Mesendoderm (in vitro differentiated cells): ENCODE data around the gene DLG5.
A peak's percentile ranks its signal among the peaks of the same experiment; 100 is the strongest.

Experiments
- DNase-seq: peaks from one replicate; pipeline ENCODE4 v3.0.0; 2013
- H2AK5ac ChIP-seq: 2 replicates; pipeline ENCODE4 v1.6.1; 2013; ENCODE audit warnings: low read length, inconsistent platforms
- H2BK120ac ChIP-seq: 2 replicates; pipeline ENCODE4 v1.6.1; 2013; ENCODE audit warnings: low read depth, mild to moderate bottlenecking, low read length, moderate library complexity, mixed read lengths
- H2BK15ac ChIP-seq: replicated peaks from 2 replicates; pipeline ENCODE4 v1.6.1; 2013; ENCODE audit warnings: low read depth, mild to moderate bottlenecking, moderate library complexity
- H2BK5ac ChIP-seq: 2 replicates; pipeline ENCODE4 v1.6.1; 2013; ENCODE audit warnings: low read length, inconsistent platforms
- H3K18ac ChIP-seq: 2 replicates; pipeline ENCODE4 v1.6.1; 2013; ENCODE audit warnings: mild to moderate bottlenecking, low read length, mixed read lengths
- H3K23ac ChIP-seq: one replicate; pipeline ENCODE4 v1.6.1; 2013; ENCODE audit warnings: low read length
- H3K27ac ChIP-seq: 2 replicates; pipeline ENCODE4 v1.5.1; 2013; ENCODE audit warnings: low read depth, mild to moderate bottlenecking, inconsistent platforms, low read length, moderate library complexity
- H3K27me3 ChIP-seq: 2 replicates; pipeline ENCODE4 v1.6.1; 2013; ENCODE audit warnings: low read length, control low read depth, mild to moderate bottlenecking, inconsistent platforms; ENCODE audit not compliant: insufficient read depth, poor library complexity
- H3K36me3 ChIP-seq: 2 replicates; pipeline ENCODE4 v1.6.1; 2013; ENCODE audit warnings: low read length, inconsistent platforms; ENCODE audit not compliant: control insufficient read depth, insufficient read depth
- H3K4ac ChIP-seq: one replicate; pipeline ENCODE4 v1.6.1; 2013; ENCODE audit warnings: low read depth, mild to moderate bottlenecking, low read length, moderate library complexity
- H3K4me1 ChIP-seq: 2 replicates; pipeline ENCODE4 v1.6.1; 2013; ENCODE audit warnings: low read depth, low read length, inconsistent platforms; ENCODE audit not compliant: control insufficient read depth
- H3K4me2 ChIP-seq: 2 replicates; pipeline ENCODE4 v1.6.1; 2013; ENCODE audit warnings: low read length
- H3K4me3 ChIP-seq: 2 replicates; pipeline ENCODE4 v1.5.1; 2013; ENCODE audit warnings: mild to moderate bottlenecking, low read length
- H3K56ac ChIP-seq: one replicate; pipeline ENCODE4 v1.6.1; 2013; ENCODE audit warnings: low read length
- H3K79me1 ChIP-seq: 2 replicates; pipeline ENCODE4 v1.6.1; 2013; ENCODE audit warnings: low read length, inconsistent platforms
- H3K79me2 ChIP-seq: 2 replicates; pipeline ENCODE4 v1.6.1; 2013; ENCODE audit warnings: mild to moderate bottlenecking, low read length; ENCODE audit not compliant: control insufficient read depth, insufficient read depth
- H3K9ac ChIP-seq: 2 replicates; pipeline ENCODE4 v1.6.1; 2013; ENCODE audit warnings: low read length, inconsistent platforms
- H4K5ac ChIP-seq: one replicate; pipeline ENCODE4 v1.6.1; 2013; ENCODE audit warnings: low read length
- H4K8ac ChIP-seq: one replicate; pipeline ENCODE4 v1.6.1; 2013; ENCODE audit warnings: low read depth, mild to moderate bottlenecking, control low read depth, low read length, moderate library complexity
- WGBS: extraction: QIAGEN DNeasy Blood & Tissue Kit; methylation state at CpG from one replicate; pipeline ENCODE4 v1.1.7; 2013; ENCODE audit warnings: low lambda C conversion rate, missing lambda C conversion rate; ENCODE audit not compliant: insufficient coverage; ENCODE audit errors: extremely low coverage; 5-methylcytosine and 5-hydroxymethylcytosine counted together

The DLG5 gene

GRCh38 chr10:77899690-77900089 is 26.9 kb downstream of the DLG5 start:
- Histone ChIP-seq H3K36me3 (no peaks in the 10 kb centered on the region), H3K4me1 (peaks cover 7% of the 10 kb centered on the region), H2BK5ac (no peak overlapping the region), H3K27ac (no peak overlapping the region), H2BK15ac (no peak overlapping the region), H3K4me3 (no peak overlapping the region), H3K23ac (no peak overlapping the region), H3K4ac (no peak overlapping the region), H3K9ac (no peak overlapping the region), H3K79me2 (peaks cover 74% of the 10 kb centered on the region), H3K4me2 (no peak overlapping the region), H4K8ac (no peak overlapping the region), H3K18ac (no peak overlapping the region), H2BK120ac (no peak overlapping the region), H3K56ac (peak overlapping the region; percentile 45), H4K5ac (no peak overlapping the region), H3K79me1 (peaks cover 18% of the 10 kb centered on the region), H2AK5ac (no peak overlapping the region), H3K27me3 (no peaks in the 10 kb centered on the region)
- WGBS, result no CpG with 5 or more reads among the region's 4 CpGs
- DNase-seq, result no peak

GRCh38 chr10:77899080-77899477 is 27.5 kb downstream of the DLG5 start:
- H3K4me1 ChIP-seq, result peaks cover 7% of the 10 kb centered on the region
- no peak overlapping the region for H2BK15ac ChIP-seq
- no peaks in the 10 kb centered on the region for H3K36me3 ChIP-seq
- H4K8ac ChIP-seq, result no peak overlapping the region
- no peak overlapping the region for H3K4me3 ChIP-seq
- WGBS, result no CpG with 5 or more reads among the region's 4 CpGs
- H3K9ac ChIP-seq, result peak overlapping the region; percentile 22
- H3K56ac ChIP-seq, result peak overlapping the region; percentile 45
- H3K79me1 ChIP-seq, result peaks cover 18% of the 10 kb centered on the region
- H3K23ac ChIP-seq, result no peak overlapping the region
- peaks cover 73% of the 10 kb centered on the region for H3K79me2 ChIP-seq
- no peak overlapping the region for H3K4ac ChIP-seq
- H4K5ac ChIP-seq, result no peak overlapping the region
- no peak for DNase-seq
- H2BK120ac ChIP-seq, result no peak overlapping the region
- no peaks in the 10 kb centered on the region for H3K27me3 ChIP-seq
- peak overlapping the region; percentile 3 for H2AK5ac ChIP-seq
- H2BK5ac ChIP-seq, result peak overlapping the region; percentile 16
- no peak overlapping the region for H3K18ac ChIP-seq
- H3K4me2 ChIP-seq, result no peak overlapping the region
- H3K27ac ChIP-seq, result no peak overlapping the region

GRCh38 chr10:77898323-77899079 is 28.1 kb downstream of the DLG5 start:
- Histone ChIP-seq H3K18ac (no peak overlapping the region), H3K4me3 (no peak overlapping the region), H3K4me2 (no peak overlapping the region), H4K8ac (no peak overlapping the region), H3K9ac (peak overlapping the region; percentile 22), H3K79me1 (peaks cover 16% of the 10 kb centered on the region), H3K56ac (peak overlapping the region; percentile 45), H3K27me3 (no peaks in the 10 kb centered on the region), H3K23ac (no peak overlapping the region), H2AK5ac (no peak overlapping the region), H3K36me3 (no peaks in the 10 kb centered on the region), H2BK15ac (no peak overlapping the region), H3K4ac (no peak overlapping the region), H2BK5ac (no peak overlapping the region), H4K5ac (no peak overlapping the region), H2BK120ac (no peak overlapping the region), H3K27ac (peak overlapping the region; percentile 25), H3K79me2 (peaks cover 73% of the 10 kb centered on the region), H3K4me1 (peaks cover 13% of the 10 kb centered on the region)
- DNase-seq, result peak; percentile 49
- no CpG with 5 or more reads among the region's 19 CpGs for WGBS

DNA sequence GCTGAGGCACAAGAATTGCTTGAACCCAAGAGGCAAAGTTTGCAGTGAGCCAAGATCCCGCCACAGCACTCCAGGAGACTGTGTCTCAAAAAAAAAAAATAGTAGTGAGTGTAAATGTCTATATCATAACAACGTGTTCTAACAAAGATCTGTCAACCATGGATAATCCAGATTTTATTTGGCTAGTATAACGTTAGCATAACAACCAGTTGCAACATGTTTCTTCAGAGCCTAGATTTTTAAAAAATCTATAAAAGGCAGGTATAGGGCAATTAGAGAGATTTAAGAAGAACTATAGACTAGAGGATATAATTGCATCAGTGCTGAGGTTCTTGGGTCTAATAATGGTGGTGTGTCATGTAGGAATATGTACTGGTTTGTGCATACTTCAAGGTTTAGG is 30.5 kb downstream of the DLG5 start:
- Histone ChIP-seq H2BK15ac (no peak overlapping the region), H3K18ac (no peak overlapping the region), H3K27me3 (no peaks in the 10 kb centered on the region), H3K4me3 (no peak overlapping the region), H3K9ac (no peak overlapping the region), H4K8ac (no peak overlapping the region), H2AK5ac (no peak overlapping the region), H3K4me2 (no peak overlapping the region), H4K5ac (no peak overlapping the region), H3K23ac (no peak overlapping the region), H3K79me2 (peaks cover 81% of the 10 kb centered on the region), H3K36me3 (no peaks in the 10 kb centered on the region), H3K56ac (no peak overlapping the region), H3K4ac (no peak overlapping the region), H3K27ac (no peak overlapping the region), H2BK5ac (no peak overlapping the region), H3K79me1 (peaks cover 25% of the 10 kb centered on the region), H3K4me1 (peaks cover 19% of the 10 kb centered on the region), H2BK120ac (no peak overlapping the region)
- DNase-seq, result no peak
- WGBS, result no CpG with 5 or more reads among the region's 3 CpGs

DNA sequence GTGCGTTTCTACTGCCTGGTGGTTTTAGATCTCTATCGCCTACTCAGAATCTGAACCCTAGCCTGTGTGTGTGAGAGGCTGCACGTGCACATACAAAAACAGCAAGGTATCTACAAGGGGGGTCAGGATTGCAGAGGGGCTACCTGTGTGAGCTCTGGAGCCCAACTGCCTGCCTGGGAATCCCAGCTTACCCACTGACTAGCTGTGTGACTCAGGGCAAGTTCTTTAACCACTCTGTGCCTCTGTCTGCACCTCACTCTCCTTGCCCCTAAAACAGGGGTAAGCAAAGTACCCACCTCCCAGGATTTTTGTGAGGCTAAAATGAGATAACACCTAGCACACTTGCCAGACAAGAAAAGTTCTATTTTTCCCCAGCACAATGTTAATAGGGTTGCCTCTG is 32.5 kb downstream of the DLG5 start:
- DNase-seq, result no peak
- H3K23ac ChIP-seq, result no peak overlapping the region
- peaks cover 22% of the 10 kb centered on the region for H3K4me1 ChIP-seq
- H3K56ac ChIP-seq, result peak overlapping the region; percentile 50
- no peak overlapping the region for H3K9ac ChIP-seq
- no peak overlapping the region for H3K27ac ChIP-seq
- no peak overlapping the region for H4K8ac ChIP-seq
- no peak overlapping the region for H2BK15ac ChIP-seq
- H3K4me2 ChIP-seq, result no peak overlapping the region
- no CpG with 5 or more reads among the region's 3 CpGs for WGBS
- no peak overlapping the region for H3K18ac ChIP-seq
- H2AK5ac ChIP-seq, result no peak overlapping the region
- no peak overlapping the region for H3K4ac ChIP-seq
- no peak overlapping the region for H4K5ac ChIP-seq
- H3K79me1 ChIP-seq, result peaks cover 28% of the 10 kb centered on the region
- H3K4me3 ChIP-seq, result no peak overlapping the region
- H2BK120ac ChIP-seq, result no peak overlapping the region
- H3K27me3 ChIP-seq, result no peaks in the 10 kb centered on the region
- H3K36me3 ChIP-seq, result no peaks in the 10 kb centered on the region
- H3K79me2 ChIP-seq, result peaks cover 88% of the 10 kb centered on the region
- H2BK5ac ChIP-seq, result no peak overlapping the region

DNA sequence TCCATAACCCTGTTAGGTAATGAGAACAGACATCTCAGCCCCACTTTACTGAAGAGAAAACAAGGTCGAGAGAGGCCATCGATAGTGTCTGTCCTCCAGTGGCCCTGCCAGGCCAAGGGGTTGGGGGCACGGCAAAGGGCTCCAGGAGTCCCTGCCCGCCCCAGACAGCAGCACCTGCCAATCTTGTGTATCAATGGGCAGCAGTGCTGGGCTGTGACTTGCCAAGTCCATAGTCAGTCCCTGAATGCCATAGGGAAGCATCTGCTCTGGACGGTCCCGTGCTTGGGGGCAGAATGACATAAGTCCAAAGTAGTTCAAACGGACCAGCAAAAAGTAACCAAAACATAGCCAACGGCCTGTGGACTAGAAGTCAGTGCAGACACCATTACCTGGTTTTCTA is 33.2 kb downstream of the DLG5 start:
- no peak overlapping the region for H3K18ac ChIP-seq
- H3K27ac ChIP-seq, result no peak overlapping the region
- H3K79me2 ChIP-seq, result peaks cover 88% of the 10 kb centered on the region
- no peak overlapping the region for H3K4ac ChIP-seq
- no peak overlapping the region for H3K4me2 ChIP-seq
- H3K36me3 ChIP-seq, result no peaks in the 10 kb centered on the region
- H3K56ac ChIP-seq, result peak overlapping the region; percentile 56
- WGBS, result no CpG with 5 or more reads among the region's 8 CpGs
- H2BK5ac ChIP-seq, result no peak overlapping the region
- peaks cover 32% of the 10 kb centered on the region for H3K79me1 ChIP-seq
- H3K4me1 ChIP-seq, result peaks cover 24% of the 10 kb centered on the region
- H3K9ac ChIP-seq, result no peak overlapping the region
- no peak for DNase-seq
- no peak overlapping the region for H4K8ac ChIP-seq
- H3K27me3 ChIP-seq, result no peaks in the 10 kb centered on the region
- H3K4me3 ChIP-seq, result no peak overlapping the region
- H4K5ac ChIP-seq, result no peak overlapping the region
- H2BK120ac ChIP-seq, result no peak overlapping the region
- H2AK5ac ChIP-seq, result no peak overlapping the region
- no peak overlapping the region for H2BK15ac ChIP-seq
- no peak overlapping the region for H3K23ac ChIP-seq
